ENCODE results near the gene C2orf92. TPM values are rescaled to one million over a fixed set of nuclear protein-coding genes. Genes with fewer than 3 reads are reported as not detected.

Gene C2orf92
- total and polyA plus RNA-seq, 2 donors (not counting 3 experiments of a cell fraction or from before 2014, with no cell fraction given), result 1.8 to 7.9 TPM

- no peak overlapping the region for H3K9ac ChIP-seq (replicated peaks; ENCODE audit: extremely low read depth, insufficient read depth, low read length)
- no peaks in the 10 kb centered on the region for H3K36me3 ChIP-seq (ENCODE audit: control insufficient read depth in 2 of 2, extremely low read depth in 1 of 2, insufficient read depth in 2 of 2, low read length in 2 of 2)
- FAIRE-seq (no peak), DNase-seq (ENCODE audit: low read depth, low spot score) (no peak)
- intact Hi-C loops (cut with micrococcal nuclease), result no loop called here
- no peaks in the 10 kb centered on the region for H3K27me3 ChIP-seq (ENCODE audit: control insufficient read depth in 2 of 2, insufficient read depth in 2 of 2, low read length in 2 of 2)
- H3K4me1 ChIP-seq (ENCODE audit: control insufficient read depth, extremely low read depth, insufficient read depth, low read length), result no peaks in the 10 kb centered on the region
- dilution Hi-C loops (cut with MboI; ENCODE audit: extremely low pct_ligation_motif_present, low sequenced_read_pairs), result no loop called here
- no peaks in the 10 kb centered on the region for H3K79me2 ChIP-seq (ENCODE audit: control insufficient read depth, insufficient read depth, low read length)
- no peak overlapping the region for H3K27ac ChIP-seq (ENCODE audit: insufficient read depth, low read depth, low read length)
- H4K20me1 ChIP-seq (replicated peaks; ENCODE audit: control insufficient read depth, extremely low read depth, insufficient read depth, low read length), result no peaks in the 10 kb centered on the region
- H3K9me3 ChIP-seq (replicated peaks; ENCODE audit: control insufficient read depth, insufficient read depth, low read length), result no peaks in the 10 kb centered on the region
- no peak overlapping the region for H3K4me3 ChIP-seq (replicated peaks in 1 of 3; ENCODE audit: insufficient read depth in 1 of 3, low read depth in 1 of 3, low read length in 3 of 3)
- no peak overlapping the region for H2AFZ ChIP-seq (ENCODE audit: low read depth, low read length)
- no peak overlapping the region for H3K4me2 ChIP-seq (ENCODE audit: insufficient read depth, low read length)
- TF ChIP-seq MYC (IDR thresholded peaks at IDR 0.05; ENCODE audit: low read depth, low read length), result no peak
- TF ChIP-seq EZH2 (IDR thresholded peaks at IDR 0.05; ENCODE audit: borderline replicate concordance, low read depth, low read length, severe bottlenecking), result no peak
- H3K9me1 ChIP-seq (replicated peaks; ENCODE audit: control insufficient read depth, extremely low read depth, insufficient read depth, low read length), result no peaks in the 10 kb centered on the region
- ChIA-PET CTCF (interaction anchor here (1.0 to 9.1 kb wide), 3 partner anchors 14 to 557 kb away, joined by 3 to 68 read pairs (median 4); no protein-coding TSS in a partner anchor), POLR2A (interaction anchor here (0.6 kb wide), 1 partner anchor 20 kb away, joined by 4 read pairs; no protein-coding TSS in a partner anchor)
- BruUV-seq (replicated peaks), result no TSS peak
These were observed 43.3 kb downstream of the C2orf92 start for GRCh38 chr2:97712693-97713295.

- Histone ChIP-seq H3K4me2 (ENCODE audit: insufficient read depth, low read length) (no peak within 1 kb of the TSS), H3K9me3 (replicated peaks; ENCODE audit: control insufficient read depth, insufficient read depth, low read length) (no peaks in the 10 kb centered on the region), H3K27ac (ENCODE audit: insufficient read depth, low read depth, low read length) (no peak within 1 kb of the TSS), H3K4me3 (replicated peaks in 1 of 3; ENCODE audit: insufficient read depth in 1 of 3, low read depth in 1 of 3, low read length in 3 of 3) (no peak within 1 kb of the TSS), H3K36me3 (ENCODE audit: control insufficient read depth in 2 of 2, extremely low read depth in 1 of 2, insufficient read depth in 2 of 2, low read length in 2 of 2) (no peaks in the 10 kb centered on the region), H3K4me1 (ENCODE audit: control insufficient read depth, extremely low read depth, insufficient read depth, low read length) (no peaks in the 10 kb centered on the region), H3K27me3 (ENCODE audit: control insufficient read depth in 2 of 2, insufficient read depth in 2 of 2, low read length in 2 of 2) (no peaks in the 10 kb centered on the region), H3K79me2 (ENCODE audit: control insufficient read depth, insufficient read depth, low read length) (no peaks in the 10 kb centered on the region), H3K9ac (replicated peaks; ENCODE audit: extremely low read depth, insufficient read depth, low read length) (no peak within 1 kb of the TSS), H4K20me1 (replicated peaks; ENCODE audit: control insufficient read depth, extremely low read depth, insufficient read depth, low read length) (no peaks in the 10 kb centered on the region), H2AFZ (ENCODE audit: low read depth, low read length) (no peak within 1 kb of the TSS), H3K9me1 (replicated peaks; ENCODE audit: control insufficient read depth, extremely low read depth, insufficient read depth, low read length) (no peaks in the 10 kb centered on the region)
- intact Hi-C loops (cut with micrococcal nuclease), result no loop called here
- BruUV-seq (replicated peaks), result no TSS peak
- POLR2A ChIA-PET, result interaction anchor here (0.6 kb wide), 1 partner anchor 21 kb away, joined by 4 read pairs; no protein-coding TSS in a partner anchor
- dilution Hi-C loops (cut with MboI; ENCODE audit: extremely low pct_ligation_motif_present, low sequenced_read_pairs), result no loop called here
- CTCF ChIA-PET, result interaction anchor here (1.1 to 9.1 kb wide), 5 partner anchors 14 to 672 kb away, joined by 4 to 68 read pairs (median 6); no protein-coding TSS in a partner anchor
- FAIRE-seq (no peak), DNase-seq (ENCODE audit: low read depth, low spot score) (no peak)
- TF ChIP-seq FOS (IDR thresholded peaks at IDR 0.05; ENCODE audit: borderline replicate concordance, insufficient read depth, low read length), result no peak
- no peak for TF ChIP-seq POLR2AphosphoS5 (IDR thresholded peaks at IDR 0.05; ENCODE audit: insufficient read depth, low read depth, low read length)
- no peak for TF ChIP-seq MAX (IDR thresholded peaks at IDR 0.05; ENCODE audit: insufficient read depth, insufficient read length)
- TF ChIP-seq EZH2 (IDR thresholded peaks at IDR 0.05; ENCODE audit: borderline replicate concordance, low read depth, low read length, severe bottlenecking), result no peak
- no peak for TF ChIP-seq MYC (IDR thresholded peaks at IDR 0.05; ENCODE audit: low read depth, low read length)
- no peak for TF ChIP-seq POLR2A (IDR thresholded peaks at IDR 0.05; ENCODE audit: low read depth, low read length)
- TF ChIP-seq JUN (IDR thresholded peaks at IDR 0.05; ENCODE audit: borderline replicate concordance, insufficient read depth, insufficient read length, low read depth), result no peak
- TF ChIP-seq CTCF (IDR thresholded peaks at IDR 0.05; ENCODE audit: extremely low read depth in 1 of 2, insufficient read depth in 1 of 2, low read depth in 1 of 2, low read length in 2 of 2), result no peak
- no peak for TF ChIP-seq GATA2 (IDR thresholded peaks at IDR 0.05; ENCODE audit: insufficient read depth, insufficient read length, low read depth, low read length)
These were observed 44.0 kb downstream of the C2orf92 start, which contains the start of gene ZAP70 for GRCh38 chr2:97713296-97714083. TSS of gene ZAP70 (plus strand) at chr2:97713576. CDS start at chr2:97724037, 10,461 bp downstream.

Measured in endothelial cell of umbilical vein (primary cell).